ENCODE data around the gene GHRHR. TPM values are rescaled to one million over a fixed set of nuclear protein-coding genes. Genes with fewer than 3 reads are reported as not detected.

GHRHR gene
- total and polyA plus RNA-seq, 9 of the 15 experiments (the other 6 are each of a cell fraction or from before 2014, with no cell fraction given), result not detected

GRCh38 chr7:30920584-30921539 lies 42.9 kb upstream of the GHRHR start (continued):
- TF ChIP-seq, protein P1, sequence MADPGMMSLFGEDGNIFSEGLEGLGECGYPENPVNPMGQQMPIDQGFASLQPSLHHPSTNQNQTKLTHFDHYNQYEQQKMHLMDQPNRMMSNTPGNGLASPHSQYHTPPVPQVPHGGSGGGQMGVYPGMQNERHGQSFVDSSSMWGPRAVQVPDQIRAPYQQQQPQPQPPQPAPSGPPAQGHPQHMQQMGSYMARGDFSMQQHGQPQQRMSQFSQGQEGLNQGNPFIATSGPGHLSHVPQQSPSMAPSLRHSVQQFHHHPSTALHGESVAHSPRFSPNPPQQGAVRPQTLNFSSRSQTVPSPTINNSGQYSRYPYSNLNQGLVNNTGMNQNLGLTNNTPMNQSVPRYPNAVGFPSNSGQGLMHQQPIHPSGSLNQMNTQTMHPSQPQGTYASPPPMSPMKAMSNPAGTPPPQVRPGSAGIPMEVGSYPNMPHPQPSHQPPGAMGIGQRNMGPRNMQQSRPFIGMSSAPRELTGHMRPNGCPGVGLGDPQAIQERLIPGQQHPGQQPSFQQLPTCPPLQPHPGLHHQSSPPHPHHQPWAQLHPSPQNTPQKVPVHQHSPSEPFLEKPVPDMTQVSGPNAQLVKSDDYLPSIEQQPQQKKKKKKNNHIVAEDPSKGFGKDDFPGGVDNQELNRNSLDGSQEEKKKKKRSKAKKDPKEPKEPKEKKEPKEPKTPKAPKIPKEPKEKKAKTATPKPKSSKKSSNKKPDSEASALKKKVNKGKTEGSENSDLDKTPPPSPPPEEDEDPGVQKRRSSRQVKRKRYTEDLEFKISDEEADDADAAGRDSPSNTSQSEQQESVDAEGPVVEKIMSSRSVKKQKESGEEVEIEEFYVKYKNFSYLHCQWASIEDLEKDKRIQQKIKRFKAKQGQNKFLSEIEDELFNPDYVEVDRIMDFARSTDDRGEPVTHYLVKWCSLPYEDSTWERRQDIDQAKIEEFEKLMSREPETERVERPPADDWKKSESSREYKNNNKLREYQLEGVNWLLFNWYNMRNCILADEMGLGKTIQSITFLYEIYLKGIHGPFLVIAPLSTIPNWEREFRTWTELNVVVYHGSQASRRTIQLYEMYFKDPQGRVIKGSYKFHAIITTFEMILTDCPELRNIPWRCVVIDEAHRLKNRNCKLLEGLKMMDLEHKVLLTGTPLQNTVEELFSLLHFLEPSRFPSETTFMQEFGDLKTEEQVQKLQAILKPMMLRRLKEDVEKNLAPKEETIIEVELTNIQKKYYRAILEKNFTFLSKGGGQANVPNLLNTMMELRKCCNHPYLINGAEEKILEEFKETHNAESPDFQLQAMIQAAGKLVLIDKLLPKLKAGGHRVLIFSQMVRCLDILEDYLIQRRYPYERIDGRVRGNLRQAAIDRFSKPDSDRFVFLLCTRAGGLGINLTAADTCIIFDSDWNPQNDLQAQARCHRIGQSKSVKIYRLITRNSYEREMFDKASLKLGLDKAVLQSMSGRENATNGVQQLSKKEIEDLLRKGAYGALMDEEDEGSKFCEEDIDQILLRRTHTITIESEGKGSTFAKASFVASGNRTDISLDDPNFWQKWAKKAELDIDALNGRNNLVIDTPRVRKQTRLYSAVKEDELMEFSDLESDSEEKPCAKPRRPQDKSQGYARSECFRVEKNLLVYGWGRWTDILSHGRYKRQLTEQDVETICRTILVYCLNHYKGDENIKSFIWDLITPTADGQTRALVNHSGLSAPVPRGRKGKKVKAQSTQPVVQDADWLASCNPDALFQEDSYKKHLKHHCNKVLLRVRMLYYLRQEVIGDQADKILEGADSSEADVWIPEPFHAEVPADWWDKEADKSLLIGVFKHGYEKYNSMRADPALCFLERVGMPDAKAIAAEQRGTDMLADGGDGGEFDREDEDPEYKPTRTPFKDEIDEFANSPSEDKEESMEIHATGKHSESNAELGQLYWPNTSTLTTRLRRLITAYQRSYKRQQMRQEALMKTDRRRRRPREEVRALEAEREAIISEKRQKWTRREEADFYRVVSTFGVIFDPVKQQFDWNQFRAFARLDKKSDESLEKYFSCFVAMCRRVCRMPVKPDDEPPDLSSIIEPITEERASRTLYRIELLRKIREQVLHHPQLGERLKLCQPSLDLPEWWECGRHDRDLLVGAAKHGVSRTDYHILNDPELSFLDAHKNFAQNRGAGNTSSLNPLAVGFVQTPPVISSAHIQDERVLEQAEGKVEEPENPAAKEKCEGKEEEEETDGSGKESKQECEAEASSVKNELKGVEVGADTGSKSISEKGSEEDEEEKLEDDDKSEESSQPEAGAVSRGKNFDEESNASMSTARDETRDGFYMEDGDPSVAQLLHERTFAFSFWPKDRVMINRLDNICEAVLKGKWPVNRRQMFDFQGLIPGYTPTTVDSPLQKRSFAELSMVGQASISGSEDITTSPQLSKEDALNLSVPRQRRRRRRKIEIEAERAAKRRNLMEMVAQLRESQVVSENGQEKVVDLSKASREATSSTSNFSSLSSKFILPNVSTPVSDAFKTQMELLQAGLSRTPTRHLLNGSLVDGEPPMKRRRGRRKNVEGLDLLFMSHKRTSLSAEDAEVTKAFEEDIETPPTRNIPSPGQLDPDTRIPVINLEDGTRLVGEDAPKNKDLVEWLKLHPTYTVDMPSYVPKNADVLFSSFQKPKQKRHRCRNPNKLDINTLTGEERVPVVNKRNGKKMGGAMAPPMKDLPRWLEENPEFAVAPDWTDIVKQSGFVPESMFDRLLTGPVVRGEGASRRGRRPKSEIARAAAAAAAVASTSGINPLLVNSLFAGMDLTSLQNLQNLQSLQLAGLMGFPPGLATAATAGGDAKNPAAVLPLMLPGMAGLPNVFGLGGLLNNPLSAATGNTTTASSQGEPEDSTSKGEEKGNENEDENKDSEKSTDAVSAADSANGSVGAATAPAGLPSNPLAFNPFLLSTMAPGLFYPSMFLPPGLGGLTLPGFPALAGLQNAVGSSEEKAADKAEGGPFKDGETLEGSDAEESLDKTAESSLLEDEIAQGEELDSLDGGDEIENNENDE (IDR thresholded peaks at IDR 0.05; ENCODE audit: low read depth, low read length), result no peak
- TF ChIP-seq MEF2D (tag; conservative IDR thresholded peaks at IDR 0.05; ENCODE audit: low read depth) (peak; percentile 89), NR0B1 (IDR thresholded peaks at IDR 0.05; ENCODE audit: partially characterized antibody) (no peak), TAL1 (IDR thresholded peaks at IDR 0.05) (0 out of 2 replicates have a peak, but pooled peaks have one; percentile 24), HBP1 (CRISPR knock-in tag; IDR thresholded peaks at IDR 0.05) (no peak), RAD21 (CRISPR knock-in tag; conservative IDR thresholded peaks at IDR 0.05 in 1 of 2, IDR thresholded peaks at IDR 0.05 in 1 of 2) (no peak), RUNX1 (IDR thresholded peaks at IDR 0.05; ENCODE audit: low read depth) (no peak), PURB (CRISPR knock-in tag; IDR thresholded peaks at IDR 0.05; ENCODE audit: low read depth) (no peak), KDM1A (IDR thresholded peaks at IDR 0.05) (peak; percentile 63 to 72), GATAD2A (IDR thresholded peaks at IDR 0.05) (0 out of 2 replicates have a peak, but pooled peaks have one; percentile 50)

Measured in K562 (cell line).